Caco-2 (cell line): ENCODE results near the gene METTL25B. TPM values are rescaled to one million over a fixed set of nuclear protein-coding genes. Genes with fewer than 3 reads are reported as not detected.
A peak's percentile ranks its signal among the peaks of the same experiment; 100 is the strongest.

Experiments
- BruUV-seq: library from RNA; stranded (reverse); fragments of 400-500 nt; replicated peaks from 2 replicates; lab custom pipeline; 2021; lab: Mats Ljungman, UMichigan
- CTCF ChIA-PET: fragments of 300-600 bp; sonication (Branson Sonifier 250); formaldehyde crosslinking; loops from one replicate; lab custom pipeline; 2022; ENCODE audit warnings: antibody characterized with exemption; lab: Charles Lee
- POLR2A ChIA-PET: fragments of 300-600 bp; sonication (Branson Sonifier 250); formaldehyde crosslinking; loops from one replicate; lab custom pipeline; 2022; ENCODE audit warnings: antibody characterized with exemption; lab: Charles Lee
- DNase-seq, 2 experiments: peaks; one replicate each; pipeline versions ENCODE4 v3.0.0 to v3.0.0-alpha.2; 2020 to 2022
- H3K27me3 ChIP-seq: replicated peaks from 2 replicates; pipeline ENCODE4 v1.6.0; 2011; ENCODE audit warnings: low read length; ENCODE audit not compliant: control insufficient read depth, insufficient read depth
- H3K36me3 ChIP-seq: 2 replicates; pipeline ENCODE4 v1.5.1; 2011; ENCODE audit warnings: low read length; ENCODE audit not compliant: control insufficient read depth, insufficient read depth
- H3K4me1 ChIP-seq: fragments of 250-450 bp; sonication (Bioruptor Pico); 2 replicates; pipeline ENCODE4 v1.5.1; 2020; ENCODE audit warnings: mild to moderate bottlenecking
- H3K4me3 ChIP-seq: 2 replicates; pipeline ENCODE4 v1.5.1; 2011; ENCODE audit warnings: low read depth, mild to moderate bottlenecking, control low read depth, low read length
- H3K9me3 ChIP-seq: fragments of 250-450 bp; sonication (Bioruptor Pico); 2 replicates; pipeline ENCODE4 v1.5.1; 2020; ENCODE audit warnings: mild to moderate bottlenecking, moderate library complexity
- H3K27ac Mint-ChIP-seq: one replicate; pipeline ENCODE4 v1.8.0; 2022; ENCODE audit warnings: mixed read lengths; ENCODE audit not compliant: unreplicated experiment
- H3K27me3 Mint-ChIP-seq: one replicate; pipeline ENCODE4 v1.8.0; 2022; ENCODE audit warnings: mixed read lengths; ENCODE audit not compliant: insufficient read depth, unreplicated experiment
- H3K36me3 Mint-ChIP-seq: one replicate; pipeline ENCODE4 v1.8.0; 2022; ENCODE audit warnings: mild to moderate bottlenecking, mixed read lengths; ENCODE audit not compliant: insufficient read depth, unreplicated experiment
- H3K4me1 Mint-ChIP-seq: one replicate; pipeline ENCODE4 v1.8.0; 2022; ENCODE audit warnings: low read depth, mixed read lengths; ENCODE audit not compliant: unreplicated experiment
- H3K4me3 Mint-ChIP-seq: one replicate; pipeline ENCODE4 v1.8.0; 2022; ENCODE audit warnings: mild to moderate bottlenecking, moderate library complexity, mixed read lengths; ENCODE audit not compliant: unreplicated experiment
- H3K9me3 Mint-ChIP-seq: one replicate; pipeline ENCODE4 v1.8.0; 2022; ENCODE audit warnings: mixed read lengths; ENCODE audit not compliant: unreplicated experiment
- CTCF ChIP-seq, 2 experiments: fragments of 200-600 bp in 1 of 2; IDR thresholded peaks; 1 replicate in 1 of 2; 2 replicates in 1 of 2; pipeline versions ENCODE4 v1.5.1 to v1.8.0; 2011 to 2022; ENCODE audit warnings: antibody characterized with exemption in 1 of 2, control low read depth in 1 of 2, inconsistent platforms in 1 of 2, low read depth in 1 of 2, low read length in 1 of 2, mild to moderate bottlenecking in 1 of 2, moderate library complexity in 1 of 2; ENCODE audit not compliant: insufficient read depth in 1 of 2, severe bottlenecking in 1 of 2, unreplicated experiment in 1 of 2
- intact Hi-C: fragments of 100-400 bp; cut with micrococcal nuclease; formaldehyde crosslinking; loops from one replicate; pipeline ENCODE4 v1.10.0; 2022; ENCODE audit not compliant: unreplicated experiment
- total RNA-seq: library from RNA; stranded (reverse); gene quantifications from 2 replicates; pipeline ENCODE4 v1.2.3, GENCODE V29; 2022

METTL25B gene
- total RNA-seq, 1 experiment from 2014 or later: 26.6 TPM

- Histone ChIP-seq H3K9me3 (no peaks in the 10 kb centered on the region), H3K27me3 (0 out of 2 replicates have a peak, but pooled peaks cover 2% of the 10 kb centered on the region), H3K4me3 (no peak overlapping the region), H3K4me1 (0 out of 2 replicates have a peak, but pooled peaks cover 7% of the 10 kb centered on the region), H3K36me3 (no peaks in the 10 kb centered on the region)
- no peaks in the 10 kb centered on the region for H3K36me3 Mint-ChIP-seq
- H3K4me3 Mint-ChIP-seq: no peak overlapping the region
- no peak for DNase-seq
- no peaks in the 10 kb centered on the region for H3K9me3 Mint-ChIP-seq
- H3K27me3 Mint-ChIP-seq: peaks cover 8% of the 10 kb centered on the region
- no peak overlapping the region for H3K27ac Mint-ChIP-seq
- CTCF ChIA-PET: interaction anchor here (0.7 to 1.6 kb wide), 5 partner anchors 10 to 57 kb away, joined by 4 to 7 read pairs (median 5); no protein-coding TSS in a partner anchor
- intact Hi-C loops: no loop called here
- POLR2A ChIA-PET: no interaction called here
- no TSS peak for BruUV-seq
- no peaks in the 10 kb centered on the region for H3K4me1 Mint-ChIP-seq
- no peak for TF ChIP-seq CTCF (IDR thresholded peaks at IDR 0.05; ENCODE audit: insufficient read depth in 1 of 2, low read depth in 1 of 2, low read length in 1 of 2, severe bottlenecking in 1 of 2, unreplicated experiment in 1 of 2)
Measured at GRCh38 chr1:156681196-156681960, 46.9 kb upstream of the METTL25B start.

- no peak overlapping the region for H3K4me3 Mint-ChIP-seq
- no peak overlapping the region for H3K27ac Mint-ChIP-seq
- H3K4me1 ChIP-seq: 0 out of 2 replicates have a peak, but pooled peaks cover 6% of the 10 kb centered on the region
- intact Hi-C loops: no loop called here
- peaks cover 8% of the 10 kb centered on the region for H3K27me3 Mint-ChIP-seq
- ChIA-PET POLR2A (no interaction called here), CTCF (interaction anchor here (0.7 to 1.6 kb wide), 5 partner anchors 9 to 58 kb away, joined by 4 to 7 read pairs (median 5); no protein-coding TSS in a partner anchor)
- DNase-seq: no peak
- H3K9me3 ChIP-seq: no peaks in the 10 kb centered on the region
- H3K36me3 ChIP-seq: no peaks in the 10 kb centered on the region
- H3K4me3 ChIP-seq: no peak overlapping the region
- BruUV-seq: no TSS peak
- no peaks in the 10 kb centered on the region for H3K9me3 Mint-ChIP-seq
- H3K4me1 Mint-ChIP-seq: no peaks in the 10 kb centered on the region
- H3K36me3 Mint-ChIP-seq: no peaks in the 10 kb centered on the region
- H3K27me3 ChIP-seq: 0 out of 2 replicates have a peak, but pooled peaks cover 2% of the 10 kb centered on the region
- peak in 1 of 2 experiments; percentile 32 for TF ChIP-seq CTCF (IDR thresholded peaks at IDR 0.05; ENCODE audit: insufficient read depth in 1 of 2, low read depth in 1 of 2, low read length in 1 of 2, severe bottlenecking in 1 of 2, unreplicated experiment in 1 of 2)
Measured at GRCh38 chr1:156682166-156682890, 45.9 kb upstream of the METTL25B start.

GRCh38 chr1:156684227-156684782 is 44.0 kb upstream of the METTL25B start:
- DNase-seq: no peak

More at GRCh38 chr1:156684227-156684782, 44.0 kb upstream of the METTL25B start:
- H3K4me3 ChIP-seq: no peak overlapping the region
- no TSS peak for BruUV-seq
- no peaks in the 10 kb centered on the region for H3K27me3 ChIP-seq
- no peaks in the 10 kb centered on the region for H3K4me1 ChIP-seq
- peaks cover 6% of the 10 kb centered on the region for H3K27me3 Mint-ChIP-seq
- H3K4me1 Mint-ChIP-seq: peaks cover under 1% of the 10 kb centered on the region
- no peaks in the 10 kb centered on the region for H3K9me3 Mint-ChIP-seq
- no peaks in the 10 kb centered on the region for H3K9me3 ChIP-seq
- H3K27ac Mint-ChIP-seq: no peak overlapping the region
- no peak overlapping the region for H3K4me3 Mint-ChIP-seq
- ChIA-PET POLR2A (interaction anchor here (1.2 kb wide), 1 partner anchor 44 kb away, joined by 4 read pairs; the partner anchor contains the start of genes ISG20L2 and METTL25B), CTCF (interaction anchor here (1.6 to 2.5 kb wide), 2 partner anchors 22 to 42 kb away, joined by 4 to 13 read pairs; no protein-coding TSS in a partner anchor)
- TF ChIP-seq CTCF (IDR thresholded peaks at IDR 0.05; ENCODE audit: insufficient read depth in 1 of 2, low read depth in 1 of 2, low read length in 1 of 2, severe bottlenecking in 1 of 2, unreplicated experiment in 1 of 2): peak in 1 of 2 experiments; percentile 27
- H3K36me3 ChIP-seq: no peaks in the 10 kb centered on the region
- intact Hi-C loops: no loop called here
- H3K36me3 Mint-ChIP-seq: no peaks in the 10 kb centered on the region
